BE2C (cell line): ENCODE measurements around the gene PIPOX.

Experiments used
- DNase-seq: peaks from one replicate; pipeline ENCODE4 v3.0.0-alpha.2; 2020
- H3K27me3 ChIP-seq: fragments of 250-450 bp; sonication (Bioruptor Pico); 2 replicates; pipeline ENCODE4 v1.5.1; 2020; ENCODE audit warnings: mild to moderate bottlenecking
- H3K36me3 ChIP-seq: fragments of 250-450 bp; sonication (Bioruptor Pico); 2 replicates; pipeline ENCODE4 v1.5.1; 2020; ENCODE audit warnings: mild to moderate bottlenecking
- H3K4me1 ChIP-seq: fragments of 250-450 bp; sonication (Bioruptor Pico); 2 replicates; pipeline ENCODE4 v1.5.1; 2020
- H3K4me3 ChIP-seq: 2 replicates; pipeline ENCODE4 v1.5.1; 2011; ENCODE audit warnings: low read depth, low read length
- H3K9me3 ChIP-seq: fragments of 250-450 bp; sonication (Bioruptor Pico); 2 replicates; pipeline ENCODE4 v1.5.1; 2020
- TF ChIP-seq, protein P1 (sequence below): IDR thresholded peaks from 2 replicates; pipeline ENCODE4 v1.5.1; 2012; ENCODE audit warnings: mild to moderate bottlenecking, low read depth, low read length

Gene PIPOX

DNA sequence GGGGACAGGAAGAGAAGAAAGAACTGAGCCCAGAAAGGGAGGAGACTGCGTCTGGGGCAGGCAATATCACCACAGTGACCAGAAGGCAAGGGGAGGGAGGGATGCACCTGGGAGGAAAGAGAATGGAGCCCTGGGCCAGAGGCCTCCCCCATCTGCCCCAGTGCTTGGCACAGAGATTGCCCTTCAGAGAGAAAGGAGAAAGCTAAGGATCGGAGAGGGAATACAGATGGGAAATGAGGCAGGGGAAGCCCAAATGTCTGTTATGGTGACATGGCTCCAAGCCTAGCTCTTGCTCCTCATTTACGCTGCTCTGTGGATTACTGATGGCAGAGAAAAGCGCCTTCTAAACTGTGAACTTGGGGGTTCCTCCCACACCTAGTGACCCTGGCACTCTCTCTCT is 47.2 kb downstream of the PIPOX start:
- Histone ChIP-seq H3K4me3 (no peak overlapping the region), H3K27me3 (no peaks in the 10 kb centered on the region), H3K4me1 (peaks cover 20% of the 10 kb centered on the region), H3K9me3 (no peaks in the 10 kb centered on the region), H3K36me3 (no peaks in the 10 kb centered on the region)
- TF ChIP-seq, protein P1, sequence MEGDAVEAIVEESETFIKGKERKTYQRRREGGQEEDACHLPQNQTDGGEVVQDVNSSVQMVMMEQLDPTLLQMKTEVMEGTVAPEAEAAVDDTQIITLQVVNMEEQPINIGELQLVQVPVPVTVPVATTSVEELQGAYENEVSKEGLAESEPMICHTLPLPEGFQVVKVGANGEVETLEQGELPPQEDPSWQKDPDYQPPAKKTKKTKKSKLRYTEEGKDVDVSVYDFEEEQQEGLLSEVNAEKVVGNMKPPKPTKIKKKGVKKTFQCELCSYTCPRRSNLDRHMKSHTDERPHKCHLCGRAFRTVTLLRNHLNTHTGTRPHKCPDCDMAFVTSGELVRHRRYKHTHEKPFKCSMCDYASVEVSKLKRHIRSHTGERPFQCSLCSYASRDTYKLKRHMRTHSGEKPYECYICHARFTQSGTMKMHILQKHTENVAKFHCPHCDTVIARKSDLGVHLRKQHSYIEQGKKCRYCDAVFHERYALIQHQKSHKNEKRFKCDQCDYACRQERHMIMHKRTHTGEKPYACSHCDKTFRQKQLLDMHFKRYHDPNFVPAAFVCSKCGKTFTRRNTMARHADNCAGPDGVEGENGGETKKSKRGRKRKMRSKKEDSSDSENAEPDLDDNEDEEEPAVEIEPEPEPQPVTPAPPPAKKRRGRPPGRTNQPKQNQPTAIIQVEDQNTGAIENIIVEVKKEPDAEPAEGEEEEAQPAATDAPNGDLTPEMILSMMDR, result no peak
- no peak for DNase-seq

DNA sequence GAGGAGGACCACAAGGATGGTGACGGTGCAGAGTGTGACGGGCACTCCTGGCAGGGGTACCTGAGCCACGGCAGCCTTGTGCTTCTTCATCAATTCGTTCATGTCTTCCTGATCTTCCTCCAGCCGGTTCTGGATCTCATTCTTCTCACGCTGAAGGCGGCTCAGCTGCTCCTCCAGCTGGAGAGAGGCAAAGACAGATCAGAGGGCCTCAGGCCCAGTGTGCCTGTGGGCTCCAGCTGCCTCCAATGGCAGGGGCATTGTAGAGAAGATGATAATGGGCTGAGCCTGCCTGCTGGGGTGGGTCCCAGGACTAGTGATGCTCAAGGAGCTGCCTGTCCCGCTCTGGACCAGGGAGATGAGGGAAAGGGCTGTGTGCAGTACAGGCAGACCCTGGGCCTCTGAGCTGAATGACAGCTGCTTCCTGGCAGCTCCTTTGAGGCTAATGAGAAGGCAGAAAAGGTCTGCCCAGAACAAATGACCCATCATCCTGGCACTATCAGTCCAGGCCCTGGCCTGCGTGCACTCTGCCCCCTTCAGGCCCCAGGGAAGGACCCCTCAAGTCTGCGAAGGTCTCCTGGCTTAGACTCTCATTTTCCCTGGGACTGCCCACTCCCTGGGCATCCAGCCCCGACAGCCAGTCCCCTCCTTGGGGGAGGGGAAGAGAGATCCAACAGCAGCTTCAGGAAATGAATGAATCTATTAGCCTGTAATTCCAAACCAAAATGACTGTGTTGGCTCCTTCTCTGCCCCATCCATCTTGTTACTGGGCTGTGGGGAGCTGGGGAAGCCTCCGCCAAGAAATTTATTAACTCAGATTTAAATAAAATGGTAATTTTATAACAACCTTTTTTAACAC is 48.0 kb downstream of the PIPOX start:
- no peaks in the 10 kb centered on the region for H3K36me3 ChIP-seq
- H3K4me1 ChIP-seq, result peaks cover 20% of the 10 kb centered on the region
- peak; percentile 45 for DNase-seq
- no peaks in the 10 kb centered on the region for H3K27me3 ChIP-seq
- H3K9me3 ChIP-seq, result no peaks in the 10 kb centered on the region
- H3K4me3 ChIP-seq, result no peak overlapping the region
- TF ChIP-seq, protein P1, result no peak

DNA sequence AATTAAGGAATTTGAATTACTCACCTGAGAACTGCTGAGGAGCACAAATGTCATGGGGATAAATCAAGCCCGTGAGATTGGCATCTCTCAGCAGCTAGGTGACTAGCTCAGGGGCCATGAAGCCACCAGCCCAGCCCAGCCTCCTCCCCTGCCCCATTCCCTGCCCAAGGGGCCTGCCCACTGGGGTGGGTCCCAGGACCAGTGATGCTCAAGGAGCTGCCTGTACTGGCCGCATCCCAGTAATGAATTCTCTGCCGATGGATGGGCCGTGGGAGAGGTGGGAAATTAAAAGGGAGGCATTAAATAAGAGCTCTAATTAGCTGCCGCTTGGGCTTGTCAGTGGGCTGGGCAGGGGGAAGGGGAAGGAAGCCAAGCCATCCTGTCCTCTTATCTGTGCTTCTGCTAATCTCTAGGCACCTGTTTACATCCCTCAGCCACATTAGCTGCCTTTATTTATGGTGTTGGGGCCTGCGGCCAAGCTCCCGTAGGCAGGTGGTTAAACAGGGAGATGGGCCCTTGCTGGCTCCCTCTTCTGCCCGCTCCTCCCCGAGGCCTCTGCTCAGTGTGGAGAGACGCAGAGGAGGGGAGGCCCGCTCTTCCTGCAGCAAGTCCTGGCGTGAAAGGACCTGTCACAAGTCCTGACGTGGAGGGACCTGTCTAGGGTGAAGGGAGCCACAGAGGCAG is 48.8 kb downstream of the PIPOX start:
- H3K27me3 ChIP-seq, result no peaks in the 10 kb centered on the region
- peak; percentile 35 for DNase-seq
- peaks cover 20% of the 10 kb centered on the region for H3K4me1 ChIP-seq
- H3K4me3 ChIP-seq, result no peak overlapping the region
- no peaks in the 10 kb centered on the region for H3K9me3 ChIP-seq
- no peaks in the 10 kb centered on the region for H3K36me3 ChIP-seq
- TF ChIP-seq, protein P1, result no peak

DNA sequence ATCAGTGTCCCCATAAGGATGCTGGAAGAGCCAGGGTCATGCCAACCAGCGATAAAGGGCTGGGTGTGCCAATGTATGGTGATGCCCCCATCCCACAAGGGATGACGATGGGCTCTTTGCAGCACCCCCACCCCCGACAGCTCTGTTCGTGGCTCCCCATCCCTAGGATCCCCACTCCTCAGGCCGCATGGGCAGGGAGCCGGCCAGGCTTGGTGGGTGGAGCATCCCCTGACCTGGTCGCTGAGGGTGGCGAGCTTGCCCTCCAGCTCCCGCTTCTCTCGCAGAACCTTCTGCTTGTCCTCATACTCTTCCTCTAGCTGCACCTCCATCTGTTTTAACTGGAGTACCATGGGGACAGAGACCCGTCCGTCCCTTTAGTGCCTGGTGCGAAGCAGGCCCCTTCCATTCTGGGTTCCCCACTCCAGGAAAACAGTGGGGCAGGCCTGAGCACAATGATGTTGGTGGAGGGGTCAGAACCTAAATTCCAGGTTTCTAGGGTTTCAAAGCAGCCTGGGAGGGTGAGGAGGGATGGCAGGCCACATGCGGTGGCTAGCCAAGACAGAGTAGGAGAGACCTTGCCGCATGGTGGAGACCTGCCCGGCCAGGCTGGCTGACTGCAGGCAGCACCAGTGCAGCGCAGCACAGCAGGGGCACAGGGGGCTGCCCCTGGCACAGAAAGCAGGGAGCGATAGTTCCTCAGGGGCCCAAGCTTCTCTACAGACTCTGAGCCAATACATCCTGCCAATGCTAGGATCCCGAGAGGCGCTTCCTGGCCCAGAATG is 50.3 kb downstream of the PIPOX start:
- H3K9me3 ChIP-seq, result no peaks in the 10 kb centered on the region
- H3K4me1 ChIP-seq, result peaks cover 20% of the 10 kb centered on the region
- TF ChIP-seq, protein P1, result no peak
- no peak overlapping the region for H3K4me3 ChIP-seq
- H3K27me3 ChIP-seq, result no peaks in the 10 kb centered on the region
- DNase-seq, result no peak
- H3K36me3 ChIP-seq, result no peaks in the 10 kb centered on the region

DNA sequence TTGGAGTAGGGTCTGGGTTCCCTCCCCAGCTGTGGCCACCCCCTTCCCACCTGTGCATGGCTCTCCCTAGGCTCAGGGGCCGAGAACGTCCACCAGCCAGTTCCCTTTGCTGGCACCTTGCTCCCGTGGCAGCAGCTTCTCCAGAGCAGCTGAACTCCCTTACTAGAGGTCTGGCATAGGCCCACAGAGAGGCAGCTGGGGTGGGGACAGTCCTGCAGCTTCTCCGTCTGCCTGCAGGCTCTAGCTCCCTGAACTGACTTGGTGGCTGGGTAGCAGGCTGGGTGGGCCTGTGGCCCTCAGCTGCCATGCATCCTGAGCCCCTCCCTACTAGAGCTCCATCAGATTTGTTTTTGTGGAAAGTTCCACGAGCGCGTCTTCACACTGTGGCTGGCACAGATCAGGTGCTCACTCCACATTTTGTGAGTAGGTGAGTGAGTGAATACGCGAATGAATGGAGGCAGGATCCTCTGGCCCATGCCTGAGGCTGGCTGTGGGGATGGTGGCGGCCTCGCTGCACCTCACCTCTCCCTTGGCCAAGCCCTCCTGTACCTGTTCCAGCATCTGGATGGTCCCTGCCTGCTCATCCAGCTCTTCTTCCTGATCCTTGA is 51.3 kb downstream of the PIPOX start:
- no peak for DNase-seq
- TF ChIP-seq, protein P1, result no peak
- Histone ChIP-seq H3K27me3 (no peaks in the 10 kb centered on the region), H3K9me3 (no peaks in the 10 kb centered on the region), H3K4me1 (peaks cover 20% of the 10 kb centered on the region), H3K4me3 (no peak overlapping the region), H3K36me3 (no peaks in the 10 kb centered on the region)
